ENCODE results near the gene SPTB.

SPTB gene

GRCh38 chr14:64841772-64842750 lies 37.6 kb downstream of the SPTB start:
- DNase-seq (ENCODE audit: low spot score): no peak
- in situ Hi-C loops (cut with MboI; ENCODE audit: low pct_unique_long_range_greater_than_20kb, low sequenced_read_pairs, unreplicated experiment): no loop called here
- TF ChIP-seq CTCF (IDR thresholded peaks at IDR 0.05; ENCODE audit: extremely low read depth, insufficient read depth, missing control alignments): no peak

GRCh38 chr14:64841121-64841651 lies 38.5 kb downstream of the SPTB start:
- TF ChIP-seq CTCF (IDR thresholded peaks at IDR 0.05; ENCODE audit: extremely low read depth, insufficient read depth, missing control alignments): no peak
- in situ Hi-C loops (cut with MboI; ENCODE audit: low pct_unique_long_range_greater_than_20kb, low sequenced_read_pairs, unreplicated experiment): no loop called here
- no peak for DNase-seq (ENCODE audit: low spot score)

GRCh38 chr14:64838656-64839055 lies 41.1 kb downstream of the SPTB start:
- no peak for TF ChIP-seq CTCF (IDR thresholded peaks at IDR 0.05; ENCODE audit: extremely low read depth, insufficient read depth, missing control alignments)
- no peak for DNase-seq (ENCODE audit: low spot score)
- in situ Hi-C loops (cut with MboI; ENCODE audit: low pct_unique_long_range_greater_than_20kb, low sequenced_read_pairs, unreplicated experiment): no loop called here

- in situ Hi-C loops (cut with MboI; ENCODE audit: low pct_unique_long_range_greater_than_20kb, low sequenced_read_pairs, unreplicated experiment): no loop called here
- no peak for TF ChIP-seq CTCF (IDR thresholded peaks at IDR 0.05; ENCODE audit: extremely low read depth, insufficient read depth, missing control alignments)
- DNase-seq (ENCODE audit: low spot score): no peak
These were observed 44.3 kb downstream of the SPTB start for GRCh38 chr14:64835431-64835830.

- DNase-seq (ENCODE audit: low spot score): no peak
- TF ChIP-seq CTCF (IDR thresholded peaks at IDR 0.05; ENCODE audit: extremely low read depth, insufficient read depth, missing control alignments): no peak
- in situ Hi-C loops (cut with MboI; ENCODE audit: low pct_unique_long_range_greater_than_20kb, low sequenced_read_pairs, unreplicated experiment): no loop called here
These were observed 44.7 kb downstream of the SPTB start for GRCh38 chr14:64834965-64835364.

GRCh38 chr14:64831419-64831818 lies 48.3 kb downstream of the SPTB start:
- TF ChIP-seq CTCF (IDR thresholded peaks at IDR 0.05; ENCODE audit: extremely low read depth, insufficient read depth, missing control alignments): no peak
- no peak for DNase-seq (ENCODE audit: low spot score)
- in situ Hi-C loops (cut with MboI; ENCODE audit: low pct_unique_long_range_greater_than_20kb, low sequenced_read_pairs, unreplicated experiment): no loop called here
